HepG2 (cell line): ENCODE results near the gene AP1S3. TPM values are rescaled to one million over a fixed set of nuclear protein-coding genes. Genes with fewer than 3 reads are reported as not detected.

Source experiments
- HINFP ChIP-seq: sonication (generic); formaldehyde crosslinking; IDR thresholded peaks from 2 replicates; pipeline ENCODE4 v1.4.0; 2020; ENCODE audit warnings: low read depth, mild to moderate bottlenecking, missing genetic modification reagents
- KDM4B ChIP-seq: sonication (generic); formaldehyde crosslinking; IDR thresholded peaks from 2 replicates; pipeline ENCODE4 v1.4.0; 2020; ENCODE audit warnings: missing genetic modification reagents
- KMT2B ChIP-seq: IDR thresholded peaks from 2 replicates; pipeline ENCODE4 v1.6.1; 2016; ENCODE audit warnings: missing genetic modification reagents, missing compliant biosample characterization
- MAFG ChIP-seq: sonication (generic); formaldehyde crosslinking; IDR thresholded peaks from 2 replicates; pipeline ENCODE4 v1.5.1; 2020; ENCODE audit warnings: mild to moderate bottlenecking, missing genetic modification reagents
- NR2F1 ChIP-seq, 2 experiments: fragments of 450-650 bp in 1 of 2; formaldehyde crosslinking in 1 of 2; IDR thresholded peaks; 2 replicates each; pipeline versions ENCODE4 v1.5.0 to v1.6.1; 2016 to 2020; ENCODE audit warnings: mild to moderate bottlenecking in 1 of 2, missing compliant biosample characterization in 1 of 2, missing genetic modification reagents in 1 of 2, moderate library complexity in 1 of 2
- PHF20 ChIP-seq: sonication (generic); formaldehyde crosslinking; IDR thresholded peaks from 2 replicates; pipeline ENCODE4 v1.5.0; 2020; ENCODE audit warnings: mild to moderate bottlenecking, missing genetic modification reagents
- POLR2AphosphoS2 ChIP-seq: IDR thresholded peaks from 2 replicates; pipeline ENCODE4 v1.6.1; 2011; ENCODE audit warnings: low read depth, low read length, improper control_type of control experiment
- PPARG ChIP-seq: conservative IDR thresholded peaks from 2 replicates; pipeline ENCODE4 v1.6.1; 2016; ENCODE audit warnings: missing biosample characterization, missing genetic modification reagents
- SIX1 ChIP-seq: sonication (generic); formaldehyde crosslinking; IDR thresholded peaks from 2 replicates; pipeline ENCODE4 v1.4.0; 2020; ENCODE audit warnings: missing genetic modification reagents, borderline replicate concordance
- SNAI1 ChIP-seq: sonication (generic); formaldehyde crosslinking; IDR thresholded peaks from 2 replicates; pipeline ENCODE4 v1.5.0; 2020; ENCODE audit warnings: mild to moderate bottlenecking, missing genetic modification reagents, borderline replicate concordance
- THYN1 ChIP-seq: sonication (generic); formaldehyde crosslinking; IDR thresholded peaks from 2 replicates; pipeline ENCODE4 v1.8.1; 2023; ENCODE audit warnings: low read depth, mild to moderate bottlenecking, moderate library complexity, missing genetic modification reagents, borderline replicate concordance
- TSC22D2 ChIP-seq: sonication (generic); formaldehyde crosslinking; IDR thresholded peaks from 2 replicates; pipeline ENCODE4 v1.5.1; 2020; ENCODE audit warnings: missing genetic modification reagents, mild to moderate bottlenecking, borderline replicate concordance
- ZNF20 ChIP-seq: sonication (generic); formaldehyde crosslinking; IDR thresholded peaks from 2 replicates; pipeline ENCODE4 v1.4.0; 2020; ENCODE audit warnings: mild to moderate bottlenecking, moderate library complexity, missing genetic modification reagents
- ZNF3 ChIP-seq: IDR thresholded peaks from 2 replicates; pipeline ENCODE4 v1.7.0; 2017; ENCODE audit warnings: inconsistent platforms
- ZNF510 ChIP-seq: sonication (generic); formaldehyde crosslinking; IDR thresholded peaks from 2 replicates; pipeline ENCODE4 v1.4.0; 2020; ENCODE audit warnings: low read depth, mild to moderate bottlenecking, missing genetic modification reagents
- ZNF609 ChIP-seq: sonication (generic); formaldehyde crosslinking; IDR thresholded peaks from 2 replicates; pipeline ENCODE4 v1.4.0; 2020; ENCODE audit warnings: mild to moderate bottlenecking, missing genetic modification reagents, borderline replicate concordance
- ZNF790 ChIP-seq: sonication (generic); formaldehyde crosslinking; IDR thresholded peaks from 2 replicates; pipeline ENCODE4 v1.8.0; 2022; ENCODE audit warnings: missing genetic modification reagents, mild to moderate bottlenecking, borderline replicate concordance
- polyA plus RNA-seq, 8 experiments: library from polyadenylated mRNA; depleted of rRNA in 3 of 8; stranded (reverse) in 7 of 8; unstranded in 1 of 8; fragments of >200 nt; fragmentation: Illumina TruSeq in 4 of 8; extraction: Trizol in 4 of 8; gene quantifications; 2 replicates each; pipeline versions ENCODE4 v1.2.1 to v1.2.3, GENCODE V29; 2011 to 2016; ENCODE audit warnings: low read depth in 4 of 8, missing spikeins in 1 of 8, mixed read lengths in 1 of 8; ENCODE audit not compliant: insufficient read depth in 1 of 8
- total RNA-seq, 5 experiments: library from RNA; depleted of rRNA; stranded (reverse); fragments of >200 nt; fragmentation: Illumina TruSeq; extraction: Trizol; gene quantifications; 2 replicates each; pipeline ENCODE4 v1.2.3, GENCODE V29; 2016; ENCODE audit warnings: low read depth in 1 of 5
- TF ChIP-seq, protein P1 (sequence below): sonication (generic); formaldehyde crosslinking; IDR thresholded peaks from 2 replicates; pipeline ENCODE4 v1.5.0; 2020; ENCODE audit warnings: mild to moderate bottlenecking, missing genetic modification reagents, borderline replicate concordance

The AP1S3 gene
- total and polyA plus RNA-seq, 2 of the 13 experiments (the other 11 are each of a cell fraction or from before 2014, with no cell fraction given): 3.0 to 16.3 TPM

DNA sequence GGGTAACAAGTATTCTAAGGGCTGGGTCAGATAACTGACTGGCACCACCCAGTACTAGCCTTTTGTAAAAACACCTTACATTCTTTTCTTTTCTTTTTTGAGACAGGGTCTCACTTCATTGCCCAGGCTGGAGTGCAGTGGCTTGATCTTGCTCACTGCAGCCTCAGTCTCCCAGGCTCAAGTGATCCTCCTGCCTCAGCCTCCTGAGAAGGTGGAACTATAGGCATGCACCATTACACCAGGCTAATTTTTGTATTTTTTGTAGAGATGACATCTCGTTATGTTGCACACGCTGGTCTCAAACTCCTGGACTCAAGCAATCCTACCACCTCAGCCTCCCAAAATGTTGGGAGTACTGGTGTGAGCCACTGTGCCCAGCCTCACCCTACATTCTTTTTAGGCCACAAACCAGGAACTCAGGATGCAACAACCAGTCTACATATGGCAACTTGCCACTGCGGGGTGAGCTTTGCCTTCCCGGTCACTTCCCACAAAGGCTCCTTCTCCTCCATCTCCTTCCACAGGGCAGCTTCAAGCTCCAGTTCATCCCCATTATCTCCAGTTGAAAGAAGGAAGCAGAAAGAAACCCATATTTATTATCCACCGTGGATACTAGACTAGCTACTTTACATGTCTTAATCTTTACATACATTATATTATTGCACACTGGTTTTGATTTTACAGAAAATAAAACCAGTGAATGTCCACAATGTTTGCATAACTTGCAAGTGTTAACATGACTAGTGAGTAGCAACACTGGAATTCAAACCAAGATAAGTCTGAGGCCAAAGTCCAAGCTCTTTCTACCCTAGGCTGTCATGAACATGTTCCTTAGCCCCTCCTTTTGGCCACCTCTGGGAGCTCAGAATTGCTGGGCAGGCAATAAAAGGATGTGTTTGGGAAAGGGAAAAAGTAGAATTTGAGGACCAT lies 23.7 kb upstream of the AP1S3 start (continued):
- TF ChIP-seq, protein P1, sequence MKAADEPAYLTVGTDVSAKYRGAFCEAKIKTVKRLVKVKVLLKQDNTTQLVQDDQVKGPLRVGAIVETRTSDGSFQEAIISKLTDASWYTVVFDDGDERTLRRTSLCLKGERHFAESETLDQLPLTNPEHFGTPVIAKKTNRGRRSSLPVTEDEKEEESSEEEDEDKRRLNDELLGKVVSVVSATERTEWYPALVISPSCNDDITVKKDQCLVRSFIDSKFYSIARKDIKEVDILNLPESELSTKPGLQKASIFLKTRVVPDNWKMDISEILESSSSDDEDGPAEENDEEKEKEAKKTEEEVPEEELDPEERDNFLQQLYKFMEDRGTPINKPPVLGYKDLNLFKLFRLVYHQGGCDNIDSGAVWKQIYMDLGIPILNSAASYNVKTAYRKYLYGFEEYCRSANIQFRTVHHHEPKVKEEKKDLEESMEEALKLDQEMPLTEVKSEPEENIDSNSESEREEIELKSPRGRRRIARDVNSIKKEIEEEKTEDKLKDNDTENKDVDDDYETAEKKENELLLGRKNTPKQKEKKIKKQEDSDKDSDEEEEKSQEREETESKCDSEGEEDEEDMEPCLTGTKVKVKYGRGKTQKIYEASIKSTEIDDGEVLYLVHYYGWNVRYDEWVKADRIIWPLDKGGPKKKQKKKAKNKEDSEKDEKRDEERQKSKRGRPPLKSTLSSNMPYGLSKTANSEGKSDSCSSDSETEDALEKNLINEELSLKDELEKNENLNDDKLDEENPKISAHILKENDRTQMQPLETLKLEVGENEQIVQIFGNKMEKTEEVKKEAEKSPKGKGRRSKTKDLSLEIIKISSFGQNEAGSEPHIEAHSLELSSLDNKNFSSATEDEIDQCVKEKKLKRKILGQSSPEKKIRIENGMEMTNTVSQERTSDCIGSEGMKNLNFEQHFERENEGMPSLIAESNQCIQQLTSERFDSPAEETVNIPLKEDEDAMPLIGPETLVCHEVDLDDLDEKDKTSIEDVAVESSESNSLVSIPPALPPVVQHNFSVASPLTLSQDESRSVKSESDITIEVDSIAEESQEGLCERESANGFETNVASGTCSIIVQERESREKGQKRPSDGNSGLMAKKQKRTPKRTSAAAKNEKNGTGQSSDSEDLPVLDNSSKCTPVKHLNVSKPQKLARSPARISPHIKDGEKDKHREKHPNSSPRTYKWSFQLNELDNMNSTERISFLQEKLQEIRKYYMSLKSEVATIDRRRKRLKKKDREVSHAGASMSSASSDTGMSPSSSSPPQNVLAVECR (CRISPR knock-in tag): no peak
- 0 out of 2 replicates have a peak, but pooled peaks have one; percentile 11 for TF ChIP-seq KMT2B (CRISPR knock-in tag)
- no peak for TF ChIP-seq ZNF3 (CRISPR knock-in tag)
- TF ChIP-seq ZNF609 (CRISPR knock-in tag): no peak
- TF ChIP-seq TSC22D2 (CRISPR knock-in tag): no peak
- TF ChIP-seq NR2F1 (CRISPR knock-in tag; IDR thresholded peaks at IDR 0.05): 0 out of 4 replicates have a peak, but pooled peaks of 1 of the 2 experiments have one; percentile 16
- TF ChIP-seq ZNF510 (CRISPR knock-in tag): no peak
- TF ChIP-seq HINFP: no peak
- no peak for TF ChIP-seq ZNF20
- no peak for TF ChIP-seq THYN1 (CRISPR knock-in tag)
- no peak for TF ChIP-seq PPARG (CRISPR knock-in tag)
- TF ChIP-seq SIX1 (CRISPR knock-in tag): no peak
- TF ChIP-seq ZNF790 (CRISPR knock-in tag): no peak
- no peak for TF ChIP-seq MAFG
- no peak for TF ChIP-seq POLR2AphosphoS2
- TF ChIP-seq PHF20 (CRISPR knock-in tag): no peak
- no peak for TF ChIP-seq SNAI1 (CRISPR knock-in tag)
- TF ChIP-seq KDM4B: no peak
